GM19025 (cell line): Measurements from ENCODE around the gene METTL14.

Experiments used
- ATAC-seq: cut with Tn5 transposase; IDR thresholded peaks from one replicate; pipeline ENCODE4 v1.9.1; 2021; ENCODE audit warnings: mild to moderate bottlenecking, low read depth, moderate library complexity; ENCODE audit not compliant: unreplicated experiment

METTL14 gene

DNA sequence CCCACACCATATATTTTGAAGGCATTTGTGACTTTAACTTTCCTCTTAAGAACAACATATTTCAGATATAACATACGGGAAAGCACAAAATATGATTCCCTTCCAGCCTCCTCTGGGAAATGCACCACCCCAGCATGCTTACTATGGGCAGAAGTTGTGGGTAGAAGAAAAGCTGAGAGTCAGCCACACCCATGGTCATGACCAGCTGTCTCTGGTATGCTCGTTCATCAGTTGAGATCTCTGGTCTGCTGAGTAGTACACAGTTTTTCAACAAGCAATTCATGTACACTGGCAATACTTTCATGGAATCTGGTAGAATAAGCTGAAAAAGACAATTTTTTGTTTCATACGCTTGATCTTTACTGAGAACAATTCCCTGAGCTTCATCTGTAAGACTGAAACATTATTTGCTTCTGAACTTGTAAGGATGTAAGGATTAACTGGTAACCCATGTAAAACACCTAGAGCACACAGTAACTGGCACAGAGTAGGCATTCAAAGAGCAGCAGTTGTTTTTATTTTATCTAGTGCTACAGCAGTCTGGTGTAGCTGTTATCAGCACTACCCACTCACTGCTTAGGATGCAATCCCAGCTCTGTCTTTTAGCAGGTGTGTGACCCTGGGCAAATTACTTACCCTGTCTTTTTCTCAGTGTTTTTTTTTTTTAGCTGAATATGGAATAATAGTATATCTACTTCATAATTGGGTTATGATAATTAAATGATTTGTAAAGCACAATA, 47.6 kb downstream of the METTL14 start:
- no peak for ATAC-seq

DNA sequence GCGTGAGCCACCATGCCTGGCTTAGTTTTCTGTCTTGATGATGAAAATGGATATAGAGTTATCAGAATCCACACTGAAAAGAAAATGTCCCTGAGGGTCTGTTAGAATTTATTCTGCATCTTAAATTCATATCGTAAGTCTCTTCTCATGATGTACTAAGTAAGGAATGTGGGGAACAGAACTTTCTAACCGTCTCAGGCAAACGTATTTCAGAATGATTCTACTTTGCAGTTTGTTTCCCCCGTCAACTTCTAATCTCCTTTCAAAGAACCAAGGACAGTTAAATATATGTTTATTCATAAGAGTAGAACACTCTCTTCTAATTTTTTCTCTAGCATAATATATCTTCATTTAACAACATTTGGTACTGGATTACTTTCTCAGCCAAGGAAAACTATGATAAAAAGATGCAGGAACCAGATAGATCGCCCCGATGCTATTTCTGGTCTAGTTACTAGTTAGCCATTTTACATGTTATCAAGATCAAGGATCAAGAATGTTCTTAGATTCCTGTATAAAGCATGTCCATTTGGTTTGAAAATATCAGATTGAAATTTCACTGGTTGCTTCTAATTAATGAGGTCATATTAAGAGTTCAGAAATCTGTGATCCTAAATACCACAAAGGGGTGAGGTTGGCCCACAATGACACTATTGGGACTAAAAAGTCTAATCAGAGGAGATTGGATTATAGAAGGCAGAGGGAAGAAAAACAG, 49.5 kb downstream of the METTL14 start:
- ATAC-seq: no peak

DNA sequence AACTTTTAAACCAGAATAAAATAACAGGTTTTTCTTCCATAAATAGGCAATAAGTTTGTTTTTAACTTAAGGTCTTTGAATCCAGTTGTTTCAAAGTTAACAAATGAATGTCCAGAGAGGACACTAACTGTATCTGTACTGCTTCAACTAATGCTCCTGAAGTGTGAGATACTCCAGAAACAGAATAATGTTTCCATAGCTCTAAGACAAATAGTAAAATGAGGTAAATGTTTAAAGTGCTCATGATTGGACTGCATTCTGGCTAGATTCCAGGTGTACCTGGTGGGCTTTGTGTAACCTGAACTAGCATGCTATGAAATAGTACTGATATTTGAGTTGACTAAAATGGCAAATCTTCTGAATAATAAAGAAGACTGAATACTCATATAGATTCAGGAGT, 51.7 kb downstream of the METTL14 start:
- no peak for ATAC-seq

DNA sequence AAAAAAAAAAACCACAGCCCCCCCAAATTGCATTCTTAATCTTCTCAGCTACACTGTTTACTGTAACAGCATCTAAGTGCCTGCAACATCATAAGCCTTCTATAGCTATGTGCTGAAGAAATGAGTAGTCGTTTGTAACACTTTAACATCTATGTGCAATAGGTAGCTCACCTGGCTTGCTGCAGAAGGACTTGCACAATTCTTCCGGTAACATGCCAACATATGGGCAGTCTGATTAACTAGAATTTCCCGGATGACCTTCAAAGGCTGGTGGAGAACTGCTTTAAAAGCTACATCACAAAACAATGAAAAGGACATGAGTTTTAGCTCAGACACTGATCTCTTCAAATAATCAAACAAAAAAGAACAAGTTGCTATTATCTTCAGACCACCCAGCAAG, 52.9 kb downstream of the METTL14 start:
- no peak for ATAC-seq

DNA sequence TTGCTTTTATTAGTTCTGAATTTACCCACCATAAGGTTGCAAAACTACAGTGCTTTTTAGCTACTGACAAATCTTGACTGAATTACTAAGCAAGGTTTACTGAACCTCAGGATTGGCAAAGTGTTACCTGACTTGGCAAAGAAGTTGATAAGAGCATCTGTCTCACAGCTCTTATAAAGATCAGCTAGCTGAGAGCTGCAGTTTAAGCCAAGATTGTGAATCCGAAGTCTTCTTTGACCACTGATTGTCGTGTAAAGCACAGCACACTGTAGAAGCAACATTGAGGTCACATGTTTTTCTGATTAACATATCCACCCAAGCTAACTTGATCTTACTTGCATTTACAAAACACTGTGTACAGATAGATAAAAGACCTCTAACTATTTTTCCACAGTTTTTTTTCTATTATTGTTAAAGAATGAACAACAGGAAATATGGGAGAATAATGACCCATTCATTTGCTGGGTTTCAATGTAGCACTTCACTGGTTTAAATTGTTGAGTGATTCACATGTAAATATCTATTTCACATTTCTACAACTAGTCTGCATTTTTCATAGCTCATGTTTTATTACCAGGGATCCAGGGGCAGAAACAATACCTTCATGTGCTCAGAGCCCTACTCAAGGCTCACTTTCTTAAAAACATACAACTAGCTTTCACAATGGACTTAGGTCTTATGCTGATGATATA, 54.0 kb downstream of the METTL14 start:
- ATAC-seq: no peak

DNA sequence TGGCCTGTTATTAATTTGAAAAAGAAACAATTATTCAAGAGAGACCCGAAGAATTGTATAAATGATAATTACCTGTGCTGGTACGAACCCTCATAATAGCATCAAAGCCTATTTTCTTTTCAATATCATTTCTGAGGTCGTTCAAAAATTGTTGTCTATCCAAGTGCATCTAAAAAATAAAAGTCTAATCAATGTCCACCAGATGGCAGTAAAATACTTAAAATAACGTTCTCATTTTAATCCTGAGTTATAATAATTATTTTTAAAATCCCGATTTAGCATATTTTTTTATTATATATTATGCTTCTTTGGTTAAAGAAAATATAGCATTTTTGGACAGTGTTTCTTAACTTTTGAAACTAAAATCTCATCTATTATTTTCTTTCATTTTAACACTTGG, 55.7 kb downstream of the METTL14 start:
- no peak for ATAC-seq

DNA sequence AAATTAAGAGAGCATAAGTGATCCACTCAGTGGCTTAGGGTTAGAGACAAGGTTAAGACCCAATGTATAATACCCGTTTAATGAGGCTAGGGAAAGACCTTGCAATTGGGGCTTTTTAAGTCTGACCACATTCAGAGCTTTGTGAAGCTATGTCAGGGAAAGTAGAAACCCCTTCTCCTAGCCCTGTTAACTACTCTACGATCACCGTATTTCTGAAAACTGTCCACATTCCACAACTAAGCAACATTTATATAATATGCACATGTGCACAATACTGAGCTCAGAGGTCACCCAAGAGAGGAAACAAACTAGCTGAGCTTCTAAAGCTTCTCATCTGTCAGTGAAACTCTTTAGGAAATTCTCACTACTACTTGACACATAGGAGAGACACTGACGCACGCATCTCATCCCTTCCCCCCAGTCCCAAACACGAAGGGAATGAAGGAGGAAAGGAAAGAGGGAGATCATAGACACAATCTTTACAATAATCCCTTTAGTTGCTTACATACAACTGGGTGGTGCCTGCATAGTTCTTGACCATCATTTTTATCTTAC, 56.2 kb downstream of the METTL14 start:
- no peak for ATAC-seq

DNA sequence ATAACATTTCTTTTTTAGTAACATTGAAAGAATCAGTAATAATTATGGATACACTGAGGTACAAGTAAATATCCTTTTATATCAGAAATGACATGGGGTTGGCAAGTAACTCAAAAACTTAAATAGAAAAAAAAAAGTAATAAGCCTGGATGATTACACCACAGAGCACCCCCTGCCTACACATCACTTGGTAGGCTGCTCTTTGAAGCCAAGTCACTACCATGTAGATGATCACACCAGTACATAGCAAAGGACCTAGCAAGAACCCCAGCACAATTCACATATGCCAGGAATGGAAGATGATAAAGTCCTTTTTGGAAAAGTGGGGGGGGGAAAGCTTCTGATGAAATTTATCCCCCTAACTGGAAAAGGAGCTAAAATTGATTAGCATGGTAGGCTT, 56.9 kb downstream of the METTL14 start:
- no peak for ATAC-seq

DNA sequence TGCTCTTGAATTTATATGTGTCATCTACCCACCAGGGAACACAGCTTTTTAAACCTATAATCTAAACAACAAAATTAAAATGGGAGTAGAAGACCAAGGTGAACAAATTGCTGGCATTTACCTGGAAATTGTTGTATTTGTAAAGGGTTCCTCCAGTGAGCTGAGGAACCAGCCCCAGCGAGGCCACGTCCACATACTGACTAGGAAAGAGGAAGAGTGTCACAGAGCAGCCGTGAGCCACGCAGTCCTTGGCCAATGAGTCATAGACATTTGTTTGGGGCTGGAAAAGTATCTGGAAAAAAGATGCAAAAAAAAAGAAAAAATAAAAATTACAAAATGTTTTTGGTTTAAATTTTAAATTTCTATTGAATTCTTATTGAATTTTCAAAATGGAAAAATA, 58.7 kb downstream of the METTL14 start:
- no peak for ATAC-seq

DNA sequence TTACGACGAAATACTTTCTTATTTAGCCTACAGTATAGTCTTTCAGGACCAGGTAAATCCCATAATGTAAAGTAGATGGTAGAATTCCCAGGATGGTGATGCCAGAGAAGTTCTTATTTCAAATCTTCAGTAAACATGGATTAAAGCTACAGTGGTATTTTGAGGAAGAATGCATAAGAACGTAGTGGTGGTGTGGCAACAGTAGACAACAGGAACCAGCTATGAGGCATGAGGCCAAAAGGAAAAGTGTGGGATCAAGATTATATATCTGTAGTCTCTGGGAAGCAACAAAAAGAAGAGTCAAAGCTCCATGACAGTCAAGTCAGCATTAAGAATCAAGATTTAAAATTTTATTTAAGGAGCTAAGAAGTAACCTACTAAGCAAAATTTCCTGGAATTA, 60.2 kb downstream of the METTL14 start:
- no peak for ATAC-seq

DNA sequence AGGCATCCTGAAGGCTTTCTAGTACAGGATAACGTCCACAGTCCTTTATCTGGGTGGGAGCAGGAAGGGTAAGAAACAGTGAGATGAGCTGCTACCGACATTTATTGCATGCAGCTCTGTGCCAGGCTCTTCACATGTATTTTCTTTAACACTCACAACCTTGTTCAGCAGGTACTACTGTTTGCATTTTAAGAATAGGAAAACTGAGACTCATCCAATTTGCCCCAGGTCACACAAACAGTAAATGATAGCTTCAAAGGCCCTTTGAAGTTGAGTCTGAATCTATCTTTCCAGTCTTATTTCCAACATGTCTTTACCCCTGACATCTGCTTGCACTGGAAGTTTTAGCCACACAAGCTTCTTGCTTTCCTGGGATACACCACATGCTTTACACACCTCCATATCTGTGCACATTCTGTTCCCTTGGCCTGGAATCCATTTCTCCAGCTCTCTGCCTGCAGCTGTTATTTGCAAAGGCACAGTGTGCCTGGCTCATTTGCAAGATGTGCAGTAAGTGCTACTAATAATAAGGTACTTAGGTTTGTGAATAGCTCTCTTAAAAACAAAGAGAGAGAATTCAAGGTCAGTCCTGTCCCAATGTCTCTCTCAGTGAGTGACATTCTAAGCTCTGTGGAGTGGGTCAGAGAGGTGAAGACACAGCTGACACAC, 61.2 kb downstream of the METTL14 start:
- ATAC-seq: no peak

DNA sequence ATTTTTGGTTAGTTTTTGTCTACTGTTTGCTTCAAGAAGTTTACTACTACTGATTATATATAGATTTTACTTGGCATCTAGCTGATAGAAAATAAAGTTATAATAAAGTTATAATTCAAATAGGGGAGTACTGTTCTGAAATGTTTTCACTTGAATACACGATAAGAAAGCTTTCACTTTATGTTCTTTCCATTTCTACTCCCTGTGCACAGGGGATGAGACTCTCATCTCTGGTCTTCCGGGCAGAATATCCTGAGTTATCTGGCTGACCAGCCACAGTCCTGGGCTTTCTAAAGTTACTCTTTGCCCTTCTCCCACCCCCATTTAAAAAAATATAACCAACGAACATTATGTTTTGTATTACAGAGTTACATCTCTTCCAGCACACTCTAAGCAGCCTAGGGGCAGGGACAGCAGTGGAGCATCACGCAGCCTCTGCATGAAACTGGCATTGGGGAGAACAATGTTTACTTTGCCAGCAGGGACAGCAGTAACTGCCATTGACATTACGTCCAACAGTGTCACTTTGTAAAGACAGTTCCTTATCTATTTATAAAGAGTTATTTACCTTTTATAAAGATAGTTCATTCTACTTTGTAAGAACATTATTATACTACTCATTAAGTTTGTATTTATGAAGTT, 64.3 kb downstream of the METTL14 start:
- ATAC-seq: no peak

DNA sequence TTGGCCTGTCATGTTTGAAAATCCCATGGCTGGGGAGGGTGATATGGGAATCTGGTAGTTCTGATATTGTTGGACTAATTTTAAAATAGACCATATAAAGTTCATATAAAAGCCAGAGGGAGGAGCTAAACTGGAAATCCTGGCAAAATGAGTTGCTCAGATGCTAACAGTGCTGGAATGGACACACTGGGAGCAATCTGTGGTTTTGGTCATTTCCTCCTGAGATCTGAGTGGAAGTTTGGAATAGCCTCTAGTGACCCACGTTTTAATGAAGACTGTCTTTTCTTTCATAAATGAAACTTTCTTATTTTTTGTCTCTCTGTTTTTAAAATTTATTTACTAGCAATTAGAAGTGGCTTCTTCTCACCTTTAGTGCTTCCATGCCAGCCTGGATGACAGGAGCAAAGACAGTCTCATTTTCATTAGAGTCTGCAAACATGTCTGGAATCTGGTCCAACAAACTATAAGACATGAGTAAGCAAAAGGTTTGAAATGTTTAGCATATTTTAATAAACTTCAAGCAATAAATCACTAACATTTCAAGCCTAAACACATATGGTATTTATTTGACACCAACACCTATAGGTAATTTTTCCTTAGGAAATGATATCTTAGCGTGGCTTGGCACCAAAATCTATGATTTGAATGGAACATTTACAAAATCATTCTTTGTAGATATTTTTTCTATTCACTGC, 66.6 kb downstream of the METTL14 start:
- no peak for ATAC-seq

DNA sequence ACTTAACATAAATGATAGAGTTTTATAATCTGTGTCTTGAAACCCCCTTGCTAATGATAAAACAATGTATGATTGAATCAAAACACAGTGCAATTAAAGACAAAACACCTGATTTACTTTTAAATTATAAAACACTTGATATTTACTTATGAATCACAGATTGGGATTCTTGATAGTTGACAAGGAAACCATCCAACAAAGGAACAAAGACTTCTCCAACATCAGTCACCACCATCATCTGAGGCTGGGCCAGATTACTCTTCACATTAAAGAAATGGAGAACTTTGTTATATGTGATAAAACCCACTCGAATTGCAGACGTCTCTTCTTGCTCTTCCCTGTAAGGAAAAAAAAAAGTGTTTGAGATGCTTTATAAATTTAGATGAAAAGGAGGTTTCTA, 67.4 kb downstream of the METTL14 start:
- no peak for ATAC-seq

DNA sequence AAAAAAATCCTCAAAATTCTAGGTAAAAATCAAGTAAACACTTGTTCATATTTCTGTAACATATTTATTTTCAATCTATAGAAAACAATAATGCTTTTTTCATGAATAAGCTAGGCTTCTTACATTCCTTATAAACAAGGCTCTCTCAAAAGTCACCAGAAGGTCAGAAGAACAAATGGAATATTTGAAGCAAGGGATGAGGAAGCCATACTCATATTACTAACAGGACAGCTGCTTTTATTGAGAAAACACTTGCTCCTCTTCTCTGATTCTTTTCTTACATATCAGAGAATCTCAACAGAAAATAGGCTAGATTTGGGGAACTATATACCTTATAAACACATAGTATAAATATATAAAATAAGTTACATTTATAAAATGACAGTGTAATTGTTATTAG, 67.9 kb downstream of the METTL14 start:
- ATAC-seq: no peak

DNA sequence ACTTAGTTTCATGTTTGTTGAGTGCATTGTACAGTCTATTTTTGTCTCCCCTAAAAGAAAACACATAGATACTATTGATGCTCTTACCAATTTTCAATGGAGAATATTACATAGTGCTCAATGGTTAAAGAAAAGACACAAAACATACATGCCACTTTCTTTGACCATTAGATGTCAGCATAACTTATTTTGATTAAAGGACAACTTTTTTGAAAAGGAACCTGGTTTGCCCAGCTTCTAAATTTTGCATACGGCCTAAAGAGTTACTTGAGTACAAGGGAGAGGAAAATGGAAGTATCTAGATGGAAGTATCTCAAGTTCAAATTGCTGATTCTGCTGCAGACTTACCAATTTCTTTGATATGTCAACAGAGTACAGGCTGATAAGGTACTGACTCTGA, 68.5 kb downstream of the METTL14 start:
- ATAC-seq: no peak

DNA sequence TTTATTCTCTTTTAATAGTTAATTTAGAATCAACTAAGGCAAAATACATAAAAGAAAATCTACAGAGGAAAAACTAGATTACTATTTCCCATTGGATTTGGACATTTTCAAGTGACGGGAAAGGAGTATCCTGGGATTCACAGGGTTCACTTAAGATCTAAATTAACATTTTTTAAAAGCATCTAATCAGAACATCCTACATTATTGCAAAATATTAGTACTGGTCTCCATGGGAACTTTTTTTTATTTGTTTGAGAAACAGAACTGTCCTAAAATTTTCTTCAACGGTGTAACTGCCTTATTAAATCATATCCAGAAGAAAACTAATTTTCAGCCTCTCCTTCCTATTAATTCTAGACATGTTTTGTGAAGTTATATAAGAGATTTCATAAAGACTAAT, 69.7 kb downstream of the METTL14 start:
- ATAC-seq: no peak

DNA sequence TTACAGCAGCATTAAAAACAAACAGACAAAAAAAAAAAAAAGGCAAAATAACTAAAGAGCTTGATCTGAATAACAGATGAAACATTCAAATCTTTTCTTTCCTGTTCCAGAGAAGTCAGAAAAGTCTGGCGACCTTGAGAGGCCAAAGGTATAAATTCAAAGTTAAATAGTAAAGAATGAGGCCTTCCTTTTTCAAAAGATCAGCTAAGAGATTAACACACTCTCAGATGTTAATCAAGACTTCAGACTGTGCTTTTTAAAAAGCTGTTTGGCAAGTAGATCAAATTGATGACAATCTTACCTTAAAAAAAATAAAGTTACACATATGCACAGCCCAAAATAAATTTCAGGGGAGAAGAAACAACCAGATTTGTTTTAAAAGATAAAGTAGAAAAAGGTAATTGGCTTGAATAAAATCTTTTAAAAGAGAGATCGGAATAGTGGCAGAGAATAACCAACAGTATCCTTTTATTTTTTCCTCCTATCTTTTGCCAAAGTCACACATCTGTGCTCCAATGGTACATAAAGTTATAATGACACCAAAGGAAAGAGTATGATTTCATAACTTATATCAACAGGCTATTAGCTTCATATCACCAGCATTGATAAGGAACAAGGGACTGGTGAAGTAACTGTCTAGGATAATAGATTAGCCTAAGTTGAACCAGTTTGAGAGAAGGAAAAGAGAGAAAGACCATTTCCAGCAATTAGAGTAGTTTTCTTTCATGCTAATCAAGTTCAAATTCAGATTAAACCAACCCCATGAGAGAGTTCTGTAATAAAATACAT, 70.4 kb downstream of the METTL14 start:
- no peak for ATAC-seq

DNA sequence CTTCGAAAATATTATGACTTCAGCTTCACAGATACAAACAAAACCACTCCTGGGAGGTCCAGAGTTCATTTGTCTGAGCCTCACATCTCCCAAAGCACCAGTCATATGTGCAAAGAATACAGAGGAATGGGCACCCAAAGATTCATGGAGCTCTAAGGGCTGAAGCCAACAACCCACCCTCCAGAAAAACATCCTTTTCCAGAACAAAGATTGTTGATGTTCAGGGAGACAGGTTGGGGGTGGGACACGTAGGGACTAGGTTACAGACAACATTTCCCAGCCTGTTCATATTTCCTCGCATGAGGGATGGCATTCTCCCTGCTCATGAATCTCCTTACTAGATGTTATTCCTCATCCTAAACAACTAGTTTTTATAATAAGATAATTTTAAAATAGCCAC, 71.2 kb downstream of the METTL14 start:
- ATAC-seq: no peak
